RKO (cell line): ENCODE data around the gene LMBR1.

ENCODE experiments used
- DNase-seq: peaks from one replicate; pipeline ENCODE4 v3.0.0-alpha.2; 2016; ENCODE audit warnings: low spot score

Gene LMBR1

DNA sequence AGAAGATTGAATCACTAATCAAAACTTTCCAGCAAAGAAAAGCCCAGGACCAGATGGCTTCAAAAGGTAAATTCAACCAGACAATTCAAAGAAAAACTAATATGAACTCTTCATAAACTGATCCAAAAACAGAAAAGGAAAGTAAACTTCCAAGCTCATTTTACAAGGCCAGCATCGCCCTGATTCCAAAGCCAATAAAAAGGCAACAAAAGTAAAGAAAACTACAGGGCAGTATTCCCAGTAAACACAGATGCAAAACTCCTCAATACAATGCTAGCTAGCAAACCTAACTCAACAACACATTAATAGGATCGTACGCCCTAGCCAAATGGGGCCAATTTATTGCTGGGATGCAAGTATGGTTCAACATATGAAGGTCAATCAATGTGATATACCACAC, 199.4 kb downstream of the LMBR1 start:
- no peak for DNase-seq

DNA sequence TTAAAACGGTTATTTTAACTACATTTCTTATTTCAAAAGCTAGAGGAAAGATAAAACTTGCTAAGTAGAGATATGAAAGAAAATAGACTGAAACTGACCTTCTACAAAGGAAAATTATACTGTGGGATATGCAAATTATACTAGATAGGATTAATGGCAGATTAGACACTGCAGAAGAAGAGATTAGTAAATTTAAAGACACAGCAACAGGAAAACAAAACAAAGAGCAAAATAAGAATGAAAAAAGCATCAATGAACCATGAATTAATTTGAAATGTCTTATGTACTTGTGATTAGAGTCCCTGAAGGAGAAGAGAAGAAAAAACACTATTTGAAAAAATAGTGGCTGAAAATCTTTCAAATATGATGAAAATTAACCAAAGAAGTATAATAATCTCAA, 200.1 kb downstream of the LMBR1 start:
- DNase-seq, result no peak

DNA sequence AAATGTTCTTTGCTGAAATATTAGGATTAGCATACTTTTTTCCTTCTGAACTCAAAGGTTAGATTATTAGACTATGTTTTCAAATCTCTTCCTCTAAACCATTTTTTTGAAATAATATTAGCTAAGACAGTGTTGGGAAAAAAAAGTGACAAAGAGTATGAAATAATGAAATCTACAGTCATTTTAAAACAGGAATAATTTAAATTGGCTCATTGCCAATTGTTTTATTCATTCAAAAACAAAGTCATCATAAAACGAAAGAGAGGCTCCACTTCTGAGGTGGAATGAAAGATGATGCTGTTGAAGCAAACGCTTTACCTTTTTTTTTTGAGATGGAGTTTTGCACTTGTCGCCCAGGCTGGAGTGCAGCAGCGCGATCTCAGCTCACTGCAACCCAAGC, 201.2 kb downstream of the LMBR1 start:
- no peak for DNase-seq

DNA sequence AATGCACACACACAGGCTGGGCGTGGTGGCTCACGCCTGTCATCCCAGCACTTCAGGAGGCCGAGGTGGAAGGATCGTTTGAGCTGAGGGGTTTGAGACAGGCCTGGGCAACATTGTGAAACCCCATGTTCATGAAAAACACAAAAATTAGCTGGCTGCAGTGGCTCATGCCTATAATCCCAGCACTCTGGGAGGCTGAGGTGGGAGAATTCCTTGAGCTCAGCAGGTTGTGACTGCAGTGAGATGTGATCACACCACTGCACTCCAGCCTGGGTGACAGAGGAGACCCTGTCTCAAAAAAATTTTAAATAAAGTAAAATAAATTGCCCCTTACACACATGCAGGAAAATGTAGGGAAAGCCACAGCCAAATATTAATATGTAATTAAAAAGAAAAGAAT, 208.3 kb downstream of the LMBR1 start:
- no peak for DNase-seq

DNA sequence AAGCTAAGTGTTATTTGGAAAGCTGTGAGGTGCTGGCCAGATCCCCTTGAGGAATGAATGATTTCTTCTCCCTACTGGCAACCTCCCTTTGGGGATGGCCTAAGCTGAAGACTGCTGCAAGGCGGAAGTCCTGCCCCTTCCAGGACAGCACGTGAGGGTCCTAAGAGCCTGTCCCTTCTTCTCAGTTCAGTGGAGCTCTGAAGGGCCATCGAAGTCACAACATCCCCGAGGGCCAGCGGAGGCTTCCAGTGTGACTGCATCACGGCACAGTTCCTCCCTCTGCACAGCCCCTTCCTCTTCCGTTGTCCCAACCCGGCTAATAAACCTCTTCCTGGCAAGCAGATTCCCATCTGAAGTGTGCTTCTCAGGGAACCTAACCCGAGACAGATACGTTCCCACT, 208.7 kb downstream of the LMBR1 start:
- DNase-seq, result no peak

DNA sequence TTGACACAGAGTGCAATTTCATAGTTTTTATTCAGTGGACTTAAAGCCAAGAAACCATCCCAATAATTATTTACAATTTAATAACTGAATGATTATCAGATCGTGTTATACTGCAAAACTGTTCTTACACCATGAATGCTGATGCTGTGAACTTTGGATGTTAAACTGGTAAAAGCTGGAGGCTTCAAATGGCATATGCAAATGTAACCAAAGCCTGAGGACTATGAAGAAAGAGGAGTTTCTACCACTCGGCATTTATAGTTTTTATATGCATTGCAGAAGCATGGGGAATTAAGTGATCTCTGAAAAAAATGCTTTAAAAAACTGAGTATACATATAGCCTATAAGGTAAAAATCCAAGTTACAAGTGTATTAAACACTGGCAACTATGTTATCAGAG, 210.1 kb downstream of the LMBR1 start:
- DNase-seq, result no peak

DNA sequence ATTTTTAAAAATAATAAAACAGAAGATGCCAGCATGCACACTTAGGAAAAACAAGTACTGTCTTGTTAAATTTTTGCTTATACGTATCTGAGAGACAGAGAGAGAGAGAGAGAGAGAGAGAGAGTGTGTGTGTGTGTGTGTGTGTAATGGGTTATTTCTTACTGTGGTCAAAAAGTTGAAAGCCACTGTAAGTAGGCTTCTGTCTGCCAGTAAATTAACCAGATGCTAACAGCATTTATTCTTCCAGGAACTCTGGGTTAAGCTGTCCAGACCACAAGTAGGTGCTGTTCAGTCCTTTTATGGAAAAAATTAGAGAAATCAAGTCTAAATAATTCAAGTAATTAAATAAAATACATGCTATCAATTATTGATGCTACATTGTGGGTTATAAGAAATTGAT, 212.7 kb downstream of the LMBR1 start:
- peak; percentile 17 for DNase-seq

DNA sequence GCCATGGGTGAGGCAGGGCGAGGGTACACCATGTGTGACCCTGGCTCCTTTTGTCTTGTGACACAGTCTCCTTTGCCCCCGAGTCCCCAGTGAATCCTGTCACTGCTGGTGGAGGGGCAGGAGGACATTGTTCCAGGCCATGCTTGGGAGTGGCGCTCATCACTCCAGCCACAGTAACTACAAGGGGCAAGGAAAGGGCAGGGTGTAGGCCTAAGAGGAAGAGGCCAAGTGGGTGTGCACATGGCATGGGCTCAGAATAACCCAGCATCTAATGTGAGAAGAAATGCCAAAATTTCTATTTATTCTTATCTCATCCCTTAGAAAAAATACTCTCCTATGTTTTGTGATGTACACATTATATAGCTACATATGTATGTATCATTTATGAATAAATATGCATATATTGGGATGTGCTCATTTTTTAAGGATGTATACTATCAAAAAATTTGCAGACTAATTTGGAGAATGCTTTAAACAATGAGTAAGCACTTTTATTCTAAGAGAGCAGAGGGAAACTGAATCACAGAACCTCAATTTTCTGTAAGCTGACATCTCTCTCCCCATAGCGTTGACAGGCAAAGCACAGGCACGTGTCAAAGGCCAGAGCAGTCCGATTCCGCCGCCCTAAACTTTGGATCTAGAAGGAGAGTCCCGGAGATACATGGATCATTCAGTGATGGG, 215.5 kb downstream of the LMBR1 start:
- no peak for DNase-seq

DNA sequence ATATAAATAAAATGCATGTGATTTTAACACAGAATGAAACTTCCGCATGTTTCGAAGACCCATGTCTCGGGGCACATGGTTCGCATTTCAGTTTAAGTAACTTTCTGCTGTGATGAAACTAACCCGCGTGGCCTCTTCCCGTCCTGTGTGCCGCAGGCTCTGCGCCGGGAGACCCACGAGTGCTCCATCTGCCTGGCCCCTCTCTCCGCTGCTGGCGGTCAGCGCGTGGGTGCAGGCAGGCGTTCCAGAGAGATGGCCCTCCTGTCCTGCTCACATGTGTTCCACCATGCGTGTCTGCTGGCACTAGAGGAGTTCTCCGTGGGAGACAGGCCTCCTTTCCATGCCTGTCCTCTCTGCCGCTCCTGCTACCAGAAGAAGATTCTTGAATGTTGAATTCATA, 216.7 kb downstream of the LMBR1 start:
- DNase-seq, result no peak

DNA sequence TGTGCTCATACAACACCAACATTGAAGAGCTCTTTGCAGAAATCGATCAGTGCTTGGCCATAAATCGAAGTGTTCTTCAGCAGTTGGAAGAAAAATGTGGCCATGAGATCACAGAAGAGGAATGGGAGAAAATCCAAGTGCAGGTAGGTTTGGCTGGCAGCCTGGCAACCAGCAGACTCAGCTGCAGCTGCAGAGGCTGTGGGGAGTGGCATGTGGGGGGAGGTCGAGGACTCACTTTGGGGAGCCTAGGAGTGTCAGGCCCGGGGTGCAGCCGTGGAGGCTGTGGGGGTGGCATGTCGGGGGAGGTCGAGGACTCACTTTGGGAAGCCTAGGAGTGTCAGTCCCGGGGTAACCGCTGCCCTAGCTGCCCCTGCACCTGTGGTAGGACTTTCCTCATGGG, 217.3 kb downstream of the LMBR1 start:
- no peak for DNase-seq

DNA sequence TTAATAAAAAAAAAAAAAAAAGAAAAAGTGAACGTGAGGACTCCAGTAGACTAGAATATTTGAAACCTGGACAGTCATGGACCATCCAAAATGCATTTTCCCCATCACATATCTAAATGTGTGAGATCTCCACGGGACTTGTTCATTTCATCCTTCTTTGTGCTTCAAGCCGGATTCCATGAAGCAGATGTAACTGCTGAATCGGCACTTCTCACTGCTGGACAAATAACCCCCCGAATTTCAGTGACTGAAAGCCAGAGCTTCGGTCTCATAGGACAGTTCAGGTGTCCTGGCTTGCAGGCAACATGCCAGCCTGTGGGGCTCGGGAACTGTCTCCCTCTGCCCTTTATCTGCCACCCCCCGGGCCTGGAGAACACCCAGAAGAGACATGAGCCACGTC, 219.1 kb downstream of the LMBR1 start:
- no peak for DNase-seq

DNA sequence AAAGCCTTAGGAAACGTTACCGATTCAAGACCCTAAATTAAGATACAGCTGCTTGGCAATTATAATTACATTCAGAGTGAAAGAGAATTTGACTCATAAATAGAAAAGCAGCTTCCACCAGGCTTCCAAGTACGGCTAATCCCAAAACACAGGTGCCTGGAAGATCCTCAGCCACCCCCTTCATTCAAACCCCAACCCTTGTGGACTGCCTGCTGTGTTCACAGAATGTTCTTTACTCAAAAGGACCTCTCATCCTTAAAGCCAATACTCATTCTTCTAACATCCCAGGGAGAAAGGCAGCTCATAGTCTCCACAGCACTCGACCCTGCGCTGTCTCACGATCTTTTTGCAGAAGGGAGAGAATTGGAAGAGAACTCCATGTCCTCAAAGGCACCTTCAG, 219.5 kb downstream of the LMBR1 start:
- no peak for DNase-seq

DNA sequence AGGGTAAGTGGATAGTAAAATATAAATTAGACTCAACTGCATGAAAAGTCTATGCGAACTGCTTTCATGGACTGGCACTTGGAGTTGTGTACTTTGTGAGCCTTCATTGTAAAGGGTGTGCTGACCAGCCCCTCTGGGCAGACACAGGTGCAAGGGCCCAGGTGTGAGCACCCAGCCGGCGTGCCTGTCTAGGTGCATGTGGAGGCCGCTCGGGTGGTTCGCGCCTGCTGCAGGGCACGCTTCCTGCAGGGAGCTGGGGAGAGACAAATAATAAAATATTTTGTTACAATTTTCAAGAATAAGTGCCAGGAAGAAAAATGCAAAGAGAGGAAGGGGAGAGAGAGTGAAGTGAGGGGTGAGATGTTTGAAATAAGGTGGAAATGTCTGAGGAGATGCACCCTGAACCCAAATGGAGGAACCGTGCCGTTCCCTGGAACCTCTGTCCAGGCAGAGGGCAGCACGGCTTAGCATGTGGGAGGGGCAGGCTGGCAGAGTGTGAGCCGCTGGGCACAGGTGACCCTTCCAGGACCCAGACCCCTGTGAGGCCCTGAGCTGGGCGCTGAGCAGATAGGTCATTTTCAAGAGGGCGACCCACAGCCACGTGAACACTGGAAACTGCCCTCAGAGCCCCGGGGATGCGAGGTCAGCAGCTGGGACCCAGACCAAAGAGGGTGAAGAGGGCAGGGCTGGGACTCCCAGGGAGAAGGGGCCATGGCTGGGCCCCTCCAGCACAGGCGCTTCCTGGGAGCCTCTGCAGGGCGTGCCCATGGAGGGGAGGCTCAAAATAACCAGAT, 223.8 kb downstream of the LMBR1 start:
- DNase-seq, result no peak

DNA sequence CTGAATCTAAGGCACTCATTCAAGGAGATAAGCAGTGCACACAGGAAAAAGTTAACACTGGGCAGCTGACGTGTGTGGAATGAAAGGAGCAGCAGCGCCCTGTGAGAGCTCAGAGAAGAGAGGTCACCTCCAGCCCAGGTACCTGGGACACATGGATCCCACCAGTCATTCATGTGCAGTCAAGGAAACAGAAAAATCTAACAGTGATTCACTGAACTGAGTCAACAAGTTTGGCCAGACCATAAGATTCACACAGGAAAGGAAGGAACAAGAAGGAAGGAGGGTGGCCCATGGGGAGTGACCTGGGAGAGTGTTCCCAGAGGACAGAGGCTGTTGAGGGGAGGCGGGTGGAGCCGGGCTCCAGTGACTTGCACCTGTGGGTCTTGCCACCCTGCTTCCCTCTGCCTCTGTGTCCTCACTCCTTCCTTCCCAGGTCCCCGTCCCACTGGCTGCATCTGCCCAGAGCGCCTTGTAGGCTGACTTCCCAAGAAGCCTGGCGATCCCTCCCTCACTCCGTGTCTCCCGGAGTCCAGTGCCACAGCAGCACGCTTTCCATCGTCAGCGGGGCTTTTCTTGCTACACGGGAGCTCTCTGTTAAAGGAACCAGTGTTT, 224.7 kb downstream of the LMBR1 start:
- DNase-seq, result peak; percentile 41

DNA sequence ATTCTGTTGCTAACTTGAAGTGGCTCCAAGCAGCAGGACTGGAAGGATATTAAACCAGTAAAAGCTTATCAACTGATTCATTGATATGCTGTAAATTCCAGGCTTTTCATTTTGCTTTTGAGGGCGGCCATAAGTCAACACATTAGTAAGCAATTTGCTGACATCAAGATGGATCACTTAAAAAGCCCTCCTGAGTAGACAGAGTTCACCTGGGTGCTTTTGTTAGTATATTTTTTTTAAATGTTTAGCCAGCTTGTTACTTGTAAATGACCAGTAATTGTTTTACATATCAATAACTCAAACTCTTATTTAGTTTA, 225.9 kb downstream of the LMBR1 start:
- DNase-seq, result no peak

DNA sequence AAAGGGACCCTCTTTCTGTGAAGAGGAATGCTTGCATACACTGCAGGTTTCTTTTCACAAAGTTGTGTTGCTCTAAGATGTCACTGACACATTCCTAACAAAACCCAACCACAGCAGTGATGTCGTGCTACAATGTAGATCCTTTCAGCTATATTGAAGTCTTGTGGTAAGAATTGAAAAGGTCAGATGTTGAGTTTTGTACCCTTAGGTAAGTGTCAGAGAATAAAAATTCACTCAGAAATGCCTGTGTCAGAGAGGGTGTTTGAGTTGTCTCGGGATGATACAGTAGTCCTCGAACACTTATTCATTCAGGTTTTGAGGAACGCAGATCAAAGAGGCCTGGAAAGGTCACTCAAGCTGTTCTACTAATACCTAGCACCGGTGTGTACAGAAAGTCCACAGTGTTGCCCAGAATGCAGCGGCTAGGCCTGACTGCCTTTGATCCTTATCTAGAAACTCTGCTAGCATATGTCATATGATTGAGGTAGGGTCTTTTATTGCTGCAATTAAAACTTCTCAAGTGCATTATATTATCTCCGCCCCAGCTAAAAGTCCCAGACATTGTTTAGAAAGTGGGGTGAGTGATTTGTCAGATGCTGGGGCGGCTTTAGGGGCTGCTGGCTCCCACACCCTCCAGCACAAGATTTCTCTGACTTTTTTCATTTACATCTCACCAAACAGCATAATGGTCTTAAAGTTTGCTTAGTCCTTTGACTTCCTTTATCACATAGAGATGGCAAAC, 226.4 kb downstream of the LMBR1 start:
- DNase-seq, result no peak

DNA sequence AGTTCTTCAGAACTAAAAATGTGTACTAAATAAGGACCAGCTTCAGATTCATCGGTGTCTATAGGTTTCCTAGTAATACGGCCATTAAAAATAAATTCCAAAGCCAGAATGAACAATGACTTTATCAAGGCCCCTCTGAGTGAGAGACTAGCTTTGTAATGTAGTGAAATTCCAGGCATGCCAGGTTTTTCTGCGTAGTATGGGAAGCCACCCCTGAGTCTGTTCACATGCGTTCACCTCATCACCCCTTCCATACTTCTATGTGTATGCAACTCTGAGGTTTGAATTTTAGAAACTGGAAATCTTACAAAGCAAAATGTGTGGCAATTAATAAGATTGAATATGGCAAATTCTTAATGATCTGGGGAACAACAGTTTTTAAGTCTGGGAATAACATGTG, 227.9 kb downstream of the LMBR1 start:
- no peak for DNase-seq

DNA sequence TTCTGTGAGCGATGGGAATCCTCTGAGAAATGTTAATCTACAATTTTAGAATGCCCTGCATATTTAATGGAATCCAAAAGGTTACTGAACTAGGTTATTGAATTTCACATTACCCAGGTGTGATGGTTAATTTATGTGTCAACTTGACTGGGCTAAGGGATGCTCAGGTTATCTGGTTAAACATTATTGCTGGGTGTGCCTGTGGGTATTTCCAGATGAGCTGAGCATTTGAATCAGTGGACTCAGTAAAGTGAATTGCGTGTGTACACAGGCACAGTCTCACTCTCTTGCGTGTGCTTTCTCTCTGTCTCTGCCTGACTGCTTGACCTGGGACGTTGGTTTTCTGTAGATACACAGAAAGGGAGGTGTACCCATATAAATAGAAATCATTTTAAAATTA, 230.7 kb downstream of the LMBR1 start:
- no peak for DNase-seq

DNA sequence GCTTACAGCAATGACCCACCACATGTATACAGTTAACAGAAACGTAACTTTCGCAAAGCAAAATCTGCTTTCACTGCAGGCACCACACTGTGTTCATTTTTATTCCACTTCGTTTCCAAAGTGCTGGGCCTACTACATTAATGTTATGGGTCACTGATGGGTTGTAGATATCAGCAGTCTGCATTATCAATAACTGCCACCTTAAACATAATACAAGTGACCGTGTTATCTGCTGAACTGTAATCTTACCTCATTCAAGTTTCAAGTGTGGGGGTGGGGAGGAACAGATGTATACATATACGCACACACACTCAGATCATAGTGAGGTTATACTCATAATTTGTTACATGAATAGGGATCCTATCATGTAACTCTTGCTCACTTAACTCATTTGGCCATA, 231.3 kb downstream of the LMBR1 start:
- no peak for DNase-seq

DNA sequence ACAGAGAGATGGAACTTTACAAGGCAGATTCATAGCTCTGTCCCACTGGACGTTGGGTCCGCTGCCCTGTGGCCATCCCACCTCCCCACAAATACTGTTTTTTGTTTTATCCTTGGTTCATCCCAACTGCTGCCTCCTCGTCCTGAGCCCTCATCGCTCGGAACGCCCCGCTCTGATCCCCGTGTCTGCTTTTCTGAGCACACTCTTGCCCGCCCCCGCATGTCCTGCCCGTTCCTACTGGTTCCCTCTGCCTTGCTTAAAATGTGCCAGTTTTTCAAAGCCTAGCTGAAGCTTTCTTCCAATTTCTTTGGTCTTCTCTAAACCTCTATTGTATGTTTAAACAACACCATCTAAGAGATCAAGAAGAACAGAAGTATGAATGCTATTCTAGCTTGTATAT, 233.0 kb downstream of the LMBR1 start:
- no peak for DNase-seq

DNA sequence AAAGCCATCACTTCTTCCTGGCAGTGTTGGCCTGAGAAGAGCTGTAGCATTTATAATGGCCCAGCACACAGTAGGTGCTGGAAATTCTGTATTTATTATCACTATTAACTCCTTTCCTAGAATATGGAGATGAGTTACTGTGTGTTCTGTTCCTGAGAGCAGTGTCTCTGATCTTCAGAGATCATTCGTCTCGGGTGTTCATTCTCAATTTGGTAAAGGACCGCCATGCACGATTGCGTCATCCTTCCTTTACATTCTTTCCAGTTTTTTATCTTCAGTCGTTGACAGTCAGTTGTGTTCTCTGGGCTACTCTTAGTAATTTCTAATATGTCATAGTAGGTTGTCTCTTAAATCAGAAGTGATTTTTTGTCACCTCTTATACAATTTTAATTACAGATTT, 233.8 kb downstream of the LMBR1 start:
- DNase-seq, result no peak

DNA sequence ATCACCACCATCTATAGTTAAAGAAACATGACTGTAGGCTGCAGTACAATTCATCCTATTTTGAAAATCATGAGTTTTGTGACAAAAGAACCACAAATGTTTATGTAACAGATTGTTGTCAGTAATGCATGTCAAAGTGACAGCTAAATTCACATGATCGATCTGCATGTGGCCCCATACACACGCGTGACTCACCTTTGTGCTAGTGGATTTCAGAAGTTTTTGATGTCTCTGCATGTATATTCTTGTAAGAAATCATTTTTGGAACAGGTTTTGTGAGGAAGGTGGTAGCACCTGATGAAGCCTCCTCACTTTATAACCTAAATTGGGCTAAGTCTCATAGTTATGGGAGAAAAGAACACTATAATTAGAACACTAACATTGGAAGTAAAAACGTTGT, 235.3 kb downstream of the LMBR1 start:
- DNase-seq, result no peak

DNA sequence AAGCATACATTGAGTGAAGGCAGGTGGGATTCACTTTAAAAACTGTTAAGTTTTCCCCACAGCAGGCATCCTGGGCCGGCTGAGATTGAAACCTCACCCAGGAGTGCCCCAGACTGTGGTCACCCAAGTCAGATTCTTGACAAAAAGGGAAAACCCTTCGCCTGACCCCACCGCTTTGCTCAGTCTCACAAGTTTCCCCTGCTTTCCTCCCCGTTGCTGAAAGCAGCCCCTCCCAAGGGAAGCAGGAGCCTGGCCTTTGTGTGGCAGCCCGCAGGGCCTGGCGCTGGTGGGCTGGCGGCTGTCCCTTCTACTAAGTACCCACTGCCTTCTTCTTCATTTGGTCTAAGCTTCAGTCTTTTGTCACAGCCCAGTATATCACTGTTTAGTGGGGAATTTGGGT, 236.4 kb downstream of the LMBR1 start:
- DNase-seq, result no peak
